Panc1 (cell line): Measurements from ENCODE around the gene STX1A. TPM values are rescaled to one million over a fixed set of nuclear protein-coding genes. Genes with fewer than 3 reads are reported as not detected.

Experiments used
- ATAC-seq: fragments of 200-7000 bp; cut with Tn5 transposase; 2 replicates; pipeline ENCODE4 v1.9.1; 2020; ENCODE audit warnings: mild to moderate bottlenecking, moderate library complexity
- BruUV-seq: library from RNA; stranded (reverse); fragments of 400-500 nt; replicated peaks from 2 replicates; lab custom pipeline; 2021; lab: Mats Ljungman, UMichigan
- CTCF ChIA-PET: fragments of 300-600 bp; sonication (Branson Sonifier 250); formaldehyde crosslinking; loops from one replicate; lab custom pipeline; 2022; ENCODE audit warnings: antibody characterized with exemption; lab: Charles Lee
- POLR2A ChIA-PET: fragments of 300-600 bp; sonication (Branson Sonifier 250); formaldehyde crosslinking; loops from one replicate; lab custom pipeline; 2022; ENCODE audit warnings: antibody characterized with exemption; lab: Charles Lee
- DNase-seq: peaks from one replicate; pipeline ENCODE4 v3.0.0-alpha.2; 2010; ENCODE audit warnings: low read depth, low spot score
- H3K27ac ChIP-seq: 2 replicates; pipeline ENCODE4 v1.5.1; 2011; ENCODE audit warnings: mild to moderate bottlenecking, low read length, inconsistent platforms
- H3K27me3 ChIP-seq: fragments of 200-500 bp; sonication (Bioruptor generic); 2 replicates; pipeline ENCODE4 v1.6.0; 2014; ENCODE audit warnings: low read length, inconsistent platforms; ENCODE audit not compliant: control insufficient read depth, insufficient read depth
- H3K36me3 ChIP-seq: fragments of 200-500 bp; sonication (Bioruptor generic); 2 replicates; pipeline ENCODE4 v1.5.1; 2014; ENCODE audit warnings: inconsistent platforms, mild to moderate bottlenecking, low read length, moderate library complexity; ENCODE audit not compliant: control insufficient read depth, insufficient read depth
- H3K4me1 ChIP-seq: 2 replicates; pipeline ENCODE4 v1.5.1; 2011; ENCODE audit warnings: inconsistent platforms, mild to moderate bottlenecking, low read length, moderate library complexity; ENCODE audit not compliant: control insufficient read depth, insufficient read depth
- H3K4me3 ChIP-seq, 2 experiments: 2 replicates each; pipeline ENCODE4 v1.5.1; 2011 to 2012; ENCODE audit warnings: low read depth in 2 of 2, low read length in 2 of 2, mild to moderate bottlenecking in 2 of 2, inconsistent platforms in 1 of 2, moderate library complexity in 1 of 2
- H3K9me3 ChIP-seq: fragments of 200-500 bp; sonication (Bioruptor generic); 2 replicates; pipeline ENCODE4 v1.5.1; 2014; ENCODE audit warnings: low read depth, mild to moderate bottlenecking, inconsistent platforms, low read length, moderate library complexity; ENCODE audit not compliant: control insufficient read depth, insufficient read depth
- POLR2AphosphoS5 ChIP-seq: IDR thresholded peaks from 2 replicates; pipeline ENCODE4 v1.6.1; 2012; ENCODE audit warnings: mild to moderate bottlenecking, low read depth, low read length, moderate library complexity
- SIN3A ChIP-seq: IDR thresholded peaks from 2 replicates; pipeline ENCODE4 v1.6.1; 2012; ENCODE audit warnings: low read depth, mild to moderate bottlenecking, low read length, moderate library complexity, borderline replicate concordance; ENCODE audit not compliant: insufficient read depth
- TCF7L2 ChIP-seq: IDR thresholded peaks from 2 replicates; pipeline ENCODE4 v1.6.1; 2011; ENCODE audit warnings: mild to moderate bottlenecking, low read depth, low read length, inconsistent platforms
- in situ Hi-C: cut with HindIII; loops from 2 replicates; pipeline ENCODE4 v1.10.0; 2016; ENCODE audit warnings: low sequenced_read_pairs, low pct_unique_long_range_greater_than_20kb
- intact Hi-C: fragments of 100-400 bp; cut with micrococcal nuclease; formaldehyde crosslinking; loops from one replicate; pipeline ENCODE4 v1.10.0; 2022; ENCODE audit not compliant: unreplicated experiment
- total RNA-seq: library from RNA; stranded (reverse); gene quantifications from one replicate; pipeline ENCODE4 v1.2.1, GENCODE V29; 2021; ENCODE audit not compliant: unreplicated experiment
- TF ChIP-seq, protein P1 (sequence below): fragments of 450-650 bp; IDR thresholded peaks from 2 replicates; pipeline ENCODE4 v1.5.1; 2017; ENCODE audit warnings: mild to moderate bottlenecking
- TF ChIP-seq, protein P2 (sequence below), 2 experiments: IDR thresholded peaks; 2 replicates each; pipeline ENCODE4 v1.6.1; 2011 to 2012; ENCODE audit warnings: low read depth in 2 of 2, control low read depth in 1 of 2, low read length in 1 of 2, mild to moderate bottlenecking in 1 of 2, moderate library complexity in 1 of 2; ENCODE audit not compliant: insufficient read depth in 1 of 2

The STX1A gene
- total RNA-seq, 1 experiment from 2014 or later, result 80.9 TPM

DNA sequence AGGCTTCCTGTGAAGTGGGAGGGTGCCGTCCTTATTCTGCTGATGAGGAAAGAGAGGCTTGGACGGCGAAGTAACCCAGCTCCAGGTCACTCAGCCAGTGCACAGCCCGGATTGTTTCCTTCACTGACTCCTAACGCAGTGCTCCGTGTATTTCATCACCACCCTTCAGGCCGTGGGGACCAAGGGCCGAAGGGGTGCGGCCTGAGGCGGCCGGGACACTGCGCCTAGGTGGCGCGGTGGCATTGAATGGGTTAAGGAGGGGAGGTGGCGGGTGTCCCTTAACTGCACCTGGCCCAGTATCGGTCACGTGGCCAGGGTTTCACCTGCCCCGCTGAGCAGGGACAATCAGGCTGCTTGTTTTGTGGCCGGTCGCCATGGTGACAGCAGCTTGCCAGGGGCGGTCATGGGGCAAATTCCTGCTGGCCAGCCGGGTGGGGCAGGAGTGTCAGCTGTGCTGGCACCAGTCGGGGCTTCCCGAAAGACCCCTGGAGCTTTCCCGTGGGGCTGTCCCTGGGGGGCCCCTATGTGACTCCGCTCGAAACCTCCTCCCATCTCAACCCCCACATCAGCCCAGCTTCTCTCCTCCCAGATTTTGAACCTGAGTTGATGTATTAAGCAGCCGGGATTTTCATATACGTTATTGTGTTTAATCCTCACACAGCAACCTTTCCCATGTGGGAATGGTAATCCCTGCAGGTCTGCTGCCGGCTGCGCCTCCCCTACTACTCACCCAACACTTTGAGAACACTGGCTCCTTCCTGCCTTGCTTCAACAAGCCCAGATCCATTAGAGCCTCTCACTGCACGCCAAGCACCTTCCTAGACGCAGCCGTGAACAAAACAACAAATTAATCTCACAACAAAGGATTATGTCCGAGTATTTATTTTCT lies 23.5 kb upstream of the STX1A start:
- CTCF ChIA-PET, result interaction anchor here (0.5 kb wide), 1 partner anchor 73 kb away, joined by 3 read pairs; no protein-coding TSS in a partner anchor
- ATAC-seq (peak; percentile 19), DNase-seq (no peak)
- Histone ChIP-seq H3K4me3 (peak overlapping the region in 1 of 2 experiments; percentile 5; a peak in 2 of 4 replicates), H3K4me1 (peaks cover 40% of the 10 kb centered on the region), H3K27ac (peak overlapping the region; percentile 74), H3K27me3 (no peaks in the 10 kb centered on the region), H3K9me3 (no peaks in the 10 kb centered on the region), H3K36me3 (no peaks in the 10 kb centered on the region; the same call in 1 of the 2 replicates)
- POLR2A ChIA-PET, result interaction anchor here (0.6 kb wide), 1 partner anchor 217 kb away, joined by 3 read pairs; no protein-coding TSS in a partner anchor
- in situ Hi-C loops, result no loop called here
- TF ChIP-seq POLR2AphosphoS5 (no peak), TCF7L2 (no peak), SIN3A (no peak)
- TF ChIP-seq, protein P1, sequence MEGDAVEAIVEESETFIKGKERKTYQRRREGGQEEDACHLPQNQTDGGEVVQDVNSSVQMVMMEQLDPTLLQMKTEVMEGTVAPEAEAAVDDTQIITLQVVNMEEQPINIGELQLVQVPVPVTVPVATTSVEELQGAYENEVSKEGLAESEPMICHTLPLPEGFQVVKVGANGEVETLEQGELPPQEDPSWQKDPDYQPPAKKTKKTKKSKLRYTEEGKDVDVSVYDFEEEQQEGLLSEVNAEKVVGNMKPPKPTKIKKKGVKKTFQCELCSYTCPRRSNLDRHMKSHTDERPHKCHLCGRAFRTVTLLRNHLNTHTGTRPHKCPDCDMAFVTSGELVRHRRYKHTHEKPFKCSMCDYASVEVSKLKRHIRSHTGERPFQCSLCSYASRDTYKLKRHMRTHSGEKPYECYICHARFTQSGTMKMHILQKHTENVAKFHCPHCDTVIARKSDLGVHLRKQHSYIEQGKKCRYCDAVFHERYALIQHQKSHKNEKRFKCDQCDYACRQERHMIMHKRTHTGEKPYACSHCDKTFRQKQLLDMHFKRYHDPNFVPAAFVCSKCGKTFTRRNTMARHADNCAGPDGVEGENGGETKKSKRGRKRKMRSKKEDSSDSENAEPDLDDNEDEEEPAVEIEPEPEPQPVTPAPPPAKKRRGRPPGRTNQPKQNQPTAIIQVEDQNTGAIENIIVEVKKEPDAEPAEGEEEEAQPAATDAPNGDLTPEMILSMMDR, result no peak
- TF ChIP-seq, protein P2, sequence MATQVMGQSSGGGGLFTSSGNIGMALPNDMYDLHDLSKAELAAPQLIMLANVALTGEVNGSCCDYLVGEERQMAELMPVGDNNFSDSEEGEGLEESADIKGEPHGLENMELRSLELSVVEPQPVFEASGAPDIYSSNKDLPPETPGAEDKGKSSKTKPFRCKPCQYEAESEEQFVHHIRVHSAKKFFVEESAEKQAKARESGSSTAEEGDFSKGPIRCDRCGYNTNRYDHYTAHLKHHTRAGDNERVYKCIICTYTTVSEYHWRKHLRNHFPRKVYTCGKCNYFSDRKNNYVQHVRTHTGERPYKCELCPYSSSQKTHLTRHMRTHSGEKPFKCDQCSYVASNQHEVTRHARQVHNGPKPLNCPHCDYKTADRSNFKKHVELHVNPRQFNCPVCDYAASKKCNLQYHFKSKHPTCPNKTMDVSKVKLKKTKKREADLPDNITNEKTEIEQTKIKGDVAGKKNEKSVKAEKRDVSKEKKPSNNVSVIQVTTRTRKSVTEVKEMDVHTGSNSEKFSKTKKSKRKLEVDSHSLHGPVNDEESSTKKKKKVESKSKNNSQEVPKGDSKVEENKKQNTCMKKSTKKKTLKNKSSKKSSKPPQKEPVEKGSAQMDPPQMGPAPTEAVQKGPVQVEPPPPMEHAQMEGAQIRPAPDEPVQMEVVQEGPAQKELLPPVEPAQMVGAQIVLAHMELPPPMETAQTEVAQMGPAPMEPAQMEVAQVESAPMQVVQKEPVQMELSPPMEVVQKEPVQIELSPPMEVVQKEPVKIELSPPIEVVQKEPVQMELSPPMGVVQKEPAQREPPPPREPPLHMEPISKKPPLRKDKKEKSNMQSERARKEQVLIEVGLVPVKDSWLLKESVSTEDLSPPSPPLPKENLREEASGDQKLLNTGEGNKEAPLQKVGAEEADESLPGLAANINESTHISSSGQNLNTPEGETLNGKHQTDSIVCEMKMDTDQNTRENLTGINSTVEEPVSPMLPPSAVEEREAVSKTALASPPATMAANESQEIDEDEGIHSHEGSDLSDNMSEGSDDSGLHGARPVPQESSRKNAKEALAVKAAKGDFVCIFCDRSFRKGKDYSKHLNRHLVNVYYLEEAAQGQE (IDR thresholded peaks at IDR 0.05; ENCODE audit: insufficient read depth in 1 of 2, low read depth in 2 of 2, low read length in 1 of 2), result no peak
- intact Hi-C loops, result loop anchor here (2.0 kb wide), 1 partner anchor 112 kb away; no protein-coding TSS in a partner anchor
- no TSS peak for BruUV-seq

DNA sequence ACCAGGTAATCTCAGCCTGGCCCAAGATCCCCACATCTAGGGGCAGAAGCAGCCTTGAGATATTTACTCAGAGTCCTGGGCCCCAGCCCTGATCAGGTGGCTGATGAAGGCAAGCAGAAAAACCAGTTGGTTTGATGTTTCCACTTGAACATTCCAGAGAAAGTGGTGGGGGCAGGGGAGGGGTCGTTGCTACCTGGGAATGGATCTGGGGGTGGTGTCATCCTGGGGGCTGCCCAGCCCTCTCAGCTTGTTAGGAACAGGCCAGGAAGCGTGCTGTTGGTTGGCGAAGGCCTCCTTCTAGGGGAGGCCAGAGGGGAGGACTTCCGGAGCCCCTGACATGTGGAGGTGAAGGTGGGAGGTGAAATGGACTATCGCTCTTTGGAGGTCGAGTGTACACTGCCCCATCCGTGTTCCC lies 22.9 kb upstream of the STX1A start:
- TF ChIP-seq, protein P2 (IDR thresholded peaks at IDR 0.05; ENCODE audit: insufficient read depth in 1 of 2, low read depth in 2 of 2, low read length in 1 of 2), result no peak
- no peak for TF ChIP-seq POLR2AphosphoS5
- TF ChIP-seq, protein P1, result no peak
- TF ChIP-seq TCF7L2, result no peak
- TF ChIP-seq SIN3A, result no peak
- Histone ChIP-seq H3K4me3 (peak overlapping the region in 1 of 2 experiments; percentile 5; a peak in 1 of 4 replicates), H3K27ac (peak overlapping the region; percentile 74), H3K9me3 (no peaks in the 10 kb centered on the region), H3K4me1 (peaks cover 46% of the 10 kb centered on the region), H3K27me3 (no peaks in the 10 kb centered on the region), H3K36me3 (no peaks in the 10 kb centered on the region; the same call in 1 of the 2 replicates)
- intact Hi-C loops, result loop anchor here (2.0 kb wide), 1 partner anchor 112 kb away; no protein-coding TSS in a partner anchor
- ChIA-PET CTCF (no interaction called here), POLR2A (no interaction called here)
- DNase-seq (no peak), ATAC-seq (no peak)
- in situ Hi-C loops, result no loop called here
- no TSS peak for BruUV-seq
